HG03135 (cell line): ENCODE data around the gene PPP2R2B.
"Not testable (repeated sequence)": the region's sequence is repeated elsewhere in the genome, so short reads cannot be mapped to it uniquely, and the experiment has no call there.

ENCODE experiments used
- ATAC-seq: cut with Tn5 transposase; IDR thresholded peaks from one replicate; pipeline ENCODE4 v1.9.1; 2021; ENCODE audit warnings: mild to moderate bottlenecking, moderate library complexity; ENCODE audit not compliant: unreplicated experiment

PPP2R2B gene

GRCh38 chr5:146565764-146566367 lies 312.7 kb downstream of the PPP2R2B start:
- ATAC-seq, result peak; percentile 97

- ATAC-seq, result no peak
Measured at GRCh38 chr5:146564007-146564762, 314.4 kb downstream of the PPP2R2B start.

- no peak for ATAC-seq
Measured at GRCh38 chr5:146562461-146562860, 316.1 kb downstream of the PPP2R2B start.

GRCh38 chr5:146561711-146562110 lies 316.8 kb downstream of the PPP2R2B start:
- ATAC-seq, result no peak

GRCh38 chr5:146560205-146560812 lies 318.2 kb downstream of the PPP2R2B start:
- no peak for ATAC-seq

- not testable (repeated sequence) for ATAC-seq
Measured at GRCh38 chr5:146556884-146557283, 321.7 kb downstream of the PPP2R2B start.

- ATAC-seq, result no peak
Measured at GRCh38 chr5:146553446-146553845, 325.1 kb downstream of the PPP2R2B start.

- ATAC-seq, result no peak
Measured at GRCh38 chr5:146549615-146550014, 328.9 kb downstream of the PPP2R2B start.

GRCh38 chr5:146548781-146549449 lies 329.6 kb downstream of the PPP2R2B start:
- ATAC-seq, result no peak

- ATAC-seq, result no peak
Measured at GRCh38 chr5:146544232-146544631, 334.3 kb downstream of the PPP2R2B start.

- peak; percentile 99 for ATAC-seq
Measured at GRCh38 chr5:146541958-146542849, 336.4 kb downstream of the PPP2R2B start.

GRCh38 chr5:146540414-146540813 lies 338.1 kb downstream of the PPP2R2B start:
- no peak for ATAC-seq

GRCh38 chr5:146539973-146540372 lies 338.6 kb downstream of the PPP2R2B start:
- no peak for ATAC-seq

- no peak for ATAC-seq
Measured at GRCh38 chr5:146538432-146538831, 340.1 kb downstream of the PPP2R2B start.

- ATAC-seq, result no peak
Measured at GRCh38 chr5:146533882-146534281, 344.7 kb downstream of the PPP2R2B start.

GRCh38 chr5:146533260-146533857 lies 345.2 kb downstream of the PPP2R2B start:
- peak; percentile 88 for ATAC-seq
